Sciatic nerve (tissue), 2 donors: ENCODE measurements around the gene SORBS2. TPM values are rescaled to one million over a fixed set of nuclear protein-coding genes. Genes with fewer than 3 reads are reported as not detected.

Experiments
- ATAC-seq: fragments of 200-7000 bp; cut with Tn5 transposase; one replicate; pipeline ENCODE4 v1.9.1; 2020; ENCODE audit warnings: mild to moderate bottlenecking, moderate library complexity
- DNase-seq: peaks from one replicate; pipeline ENCODE4 v3.0.0-alpha.2; 2020; ENCODE audit warnings: low spot score
- intact Hi-C: fragments of 100-400 bp; cut with DNase I; formaldehyde crosslinking; loops from one replicate; pipeline ENCODE4 v1.14.2; 2022
- total RNA-seq: library from RNA; stranded (reverse); fragmentation: NEBNext Ultra II Directional; extraction: Animal tissue kit (Norgen Biotek cat#: 25700); gene quantifications from one replicate; pipeline ENCODE4 v1.2.1, GENCODE V29; 2021
- donor health status: DM: no; HTN: no; CAD: no.
- donor health status: DM: no; HTN: no; CAD: no.

Gene SORBS2
- total RNA-seq, 1 donor from 2014 or later: 101 TPM

DNA sequence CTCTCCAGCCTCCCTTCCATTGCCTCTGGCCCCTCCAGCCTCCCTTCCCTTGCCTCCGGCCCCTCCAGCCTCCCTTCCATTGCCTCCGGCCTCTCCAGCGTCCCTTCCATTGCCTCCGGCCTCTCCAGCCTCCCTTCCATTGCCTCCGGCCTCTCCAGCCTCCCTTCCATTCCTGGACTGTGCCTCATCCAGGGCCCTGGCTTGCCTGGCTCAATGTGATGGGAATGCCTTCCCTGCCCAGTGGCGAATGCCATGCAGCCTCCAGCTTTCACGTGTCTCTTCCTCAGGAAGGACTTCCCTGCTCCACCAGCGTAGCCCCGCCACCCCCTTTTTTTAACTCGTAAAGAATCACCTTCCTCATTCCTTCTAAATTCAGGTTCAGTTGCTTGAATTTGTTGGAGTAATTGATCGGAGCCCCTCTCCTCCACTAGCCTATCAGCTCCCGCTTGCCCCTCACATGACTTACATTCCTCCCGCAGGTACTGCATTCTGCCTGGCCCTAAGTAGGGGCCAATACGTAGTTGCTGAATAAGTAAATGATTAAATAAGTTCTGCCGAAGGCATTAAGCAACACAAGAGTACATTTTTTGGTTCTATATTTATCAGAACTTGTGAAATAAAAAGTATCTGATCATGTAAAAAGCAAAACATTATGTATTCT lies 30.3 kb downstream of the SORBS2 start:
- intact Hi-C loops: no loop called here
- ATAC-seq (no peak), DNase-seq (no peak)

DNA sequence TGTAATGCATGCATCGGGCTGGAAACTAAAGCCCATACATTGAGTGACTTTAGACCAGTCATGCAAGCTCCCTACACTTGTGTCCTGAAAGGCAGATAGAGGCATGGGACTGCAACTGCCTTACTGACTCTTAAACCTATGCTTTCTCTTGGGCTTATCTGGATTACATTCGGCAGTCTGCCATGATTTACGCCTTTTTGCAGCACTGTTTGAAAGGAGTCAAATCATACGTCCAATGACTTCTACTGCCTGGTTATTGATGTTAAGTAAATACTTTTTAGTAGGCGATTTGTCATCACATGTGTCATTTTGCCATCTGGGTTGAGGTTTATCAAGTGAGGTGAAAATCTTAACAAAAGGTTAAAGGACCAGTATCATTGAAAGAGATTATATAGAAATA lies 31.5 kb downstream of the SORBS2 start:
- ATAC-seq (no peak), DNase-seq (no peak)
- intact Hi-C loops: no loop called here

DNA sequence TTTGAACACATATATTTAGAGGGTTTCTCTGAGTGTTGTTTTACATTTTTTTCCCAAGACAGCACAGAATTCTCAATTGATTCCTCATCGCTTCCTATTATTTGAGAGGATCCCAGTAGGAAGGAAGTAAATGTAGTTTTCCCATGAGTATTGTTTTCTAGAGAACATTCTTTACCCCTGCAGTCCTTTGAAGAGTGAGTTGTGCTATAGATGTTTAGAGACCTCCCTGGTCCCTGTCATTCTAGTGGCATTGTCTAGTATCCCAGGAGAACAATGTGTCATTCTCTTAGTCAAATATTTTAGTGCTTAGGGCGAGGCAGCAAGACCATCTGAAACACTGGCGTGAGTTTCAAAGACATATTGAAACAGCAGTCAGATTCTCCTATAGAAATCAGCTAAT lies 32.5 kb downstream of the SORBS2 start:
- no peak for DNase-seq
- no peak for ATAC-seq
- intact Hi-C loops: no loop called here

DNA sequence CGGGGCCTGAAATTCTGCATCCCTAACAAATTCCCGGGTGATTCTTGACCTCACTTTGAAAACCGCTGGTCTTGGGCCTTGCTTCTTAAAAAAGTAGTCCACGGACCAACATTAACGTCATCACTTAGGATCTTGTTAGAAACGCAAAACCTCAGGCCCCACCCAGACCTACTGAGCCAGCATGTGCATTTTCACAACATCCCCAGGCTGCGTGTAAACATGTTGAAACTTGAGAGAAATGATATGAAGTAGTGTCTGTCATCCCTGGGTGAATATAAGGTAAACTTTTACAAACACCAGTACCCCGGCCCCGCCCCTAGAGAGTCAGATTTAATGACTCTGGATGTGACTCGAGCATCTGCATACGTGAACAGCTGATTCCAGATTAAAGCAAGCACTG lies 33.7 kb downstream of the SORBS2 start:
- DNase-seq: no peak
- intact Hi-C loops: no loop called here
- ATAC-seq: peak; percentile 65

DNA sequence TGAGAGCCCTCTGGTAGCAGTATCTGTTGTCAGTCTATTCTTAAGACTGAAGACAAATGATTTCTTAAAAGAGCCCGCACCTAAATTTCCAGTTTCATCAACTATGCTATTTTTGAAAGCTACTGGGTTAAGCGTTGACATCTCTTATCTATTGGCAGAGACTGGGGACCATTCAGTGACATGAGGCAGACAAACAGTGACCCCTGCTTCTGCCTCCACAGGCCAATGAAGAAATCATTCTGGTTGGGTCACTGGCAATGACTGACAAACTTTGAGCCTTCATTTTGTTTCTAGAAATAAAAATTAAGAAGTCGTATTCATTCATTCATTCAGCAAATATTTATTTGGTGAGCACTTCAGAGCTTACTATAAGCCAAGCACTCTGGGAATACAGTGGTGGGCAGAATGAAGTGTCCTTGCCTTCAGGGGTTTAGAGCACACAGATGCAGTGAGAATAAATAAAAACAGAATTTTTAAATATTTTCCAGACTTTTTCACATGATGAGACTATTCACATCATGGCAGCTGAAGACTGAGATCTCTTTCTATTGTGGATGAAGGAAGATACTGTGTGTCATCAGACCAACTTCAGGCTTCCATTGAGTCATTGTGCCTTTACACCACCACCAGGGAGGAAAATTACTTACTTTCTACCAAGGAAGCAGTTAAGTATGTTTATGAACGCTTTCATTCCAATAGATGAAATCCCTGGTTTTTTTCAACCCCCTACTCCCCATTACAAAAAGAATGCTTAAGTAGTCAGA lies 36.0 kb downstream of the SORBS2 start:
- ATAC-seq (no peak), DNase-seq (no peak)
- intact Hi-C loops: no loop called here

DNA sequence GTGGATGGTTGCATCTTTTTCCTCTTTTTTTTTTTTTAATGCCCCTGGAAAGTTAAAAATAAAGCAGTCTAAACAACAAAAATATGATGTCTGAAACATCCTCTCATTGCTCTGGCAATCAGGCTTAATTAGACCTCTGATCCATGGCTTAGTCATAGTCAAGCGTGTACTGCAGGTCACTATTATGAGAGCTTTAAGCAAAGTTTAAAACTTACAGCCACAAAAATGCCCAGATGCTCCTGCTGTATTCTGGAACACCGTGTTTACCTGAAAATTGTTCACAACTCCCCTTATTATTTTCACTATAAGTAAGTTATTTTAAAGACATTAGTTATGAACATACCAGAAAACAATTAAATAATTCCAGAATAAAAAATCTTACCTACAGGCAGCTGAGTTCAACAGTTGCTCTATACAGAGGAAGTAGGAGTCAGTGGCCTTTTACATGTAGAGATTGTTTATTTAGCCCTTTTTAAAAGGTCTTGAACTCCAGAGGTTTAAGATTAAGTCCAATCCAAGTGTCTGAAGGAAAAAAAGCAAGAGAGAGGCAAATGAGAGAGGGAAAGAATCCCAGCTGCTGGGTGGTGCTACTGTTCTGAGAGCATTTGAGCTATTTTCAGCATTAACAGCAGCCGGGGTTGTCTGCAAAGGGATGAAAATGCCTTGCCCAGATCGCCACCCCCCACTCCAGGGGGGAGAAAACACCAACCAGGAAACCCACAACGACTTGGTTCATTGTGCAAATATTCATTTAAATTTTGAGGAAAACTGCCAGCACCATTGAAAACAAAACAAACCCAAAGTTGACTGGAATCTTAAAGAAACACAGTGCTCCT lies 36.9 kb downstream of the SORBS2 start:
- ATAC-seq: peak; percentile 70

DNA sequence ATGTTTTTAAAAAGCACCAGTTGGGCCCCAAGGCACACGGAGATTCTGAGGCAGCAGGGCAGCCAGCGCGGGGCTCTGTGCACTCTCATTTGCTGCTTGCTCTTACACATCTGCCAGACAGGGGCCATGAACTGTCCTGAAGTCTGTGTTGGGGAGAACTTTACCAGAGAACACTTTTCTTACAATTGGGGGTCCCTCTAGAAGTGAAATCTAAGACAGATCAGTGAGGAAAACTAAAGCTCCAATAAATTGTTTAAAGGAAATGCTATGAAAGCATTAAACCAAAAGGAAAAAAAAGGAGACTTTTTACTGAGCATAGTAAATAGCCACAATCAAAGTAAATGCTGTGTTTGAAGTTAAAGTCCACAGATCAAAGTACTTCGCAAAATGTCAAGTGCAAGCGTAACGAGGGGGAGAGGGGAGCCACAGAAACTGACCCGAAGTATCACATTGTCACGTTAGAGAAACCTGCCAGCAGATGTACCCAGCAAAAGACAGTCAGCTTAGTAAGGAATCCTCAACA lies 37.8 kb downstream of the SORBS2 start:
- ATAC-seq (no peak), DNase-seq (no peak)
- intact Hi-C loops: no loop called here

More for the DNA sequence above, 36.9 kb downstream of the SORBS2 start:
- no peak for DNase-seq
- intact Hi-C loops: no loop called here

DNA sequence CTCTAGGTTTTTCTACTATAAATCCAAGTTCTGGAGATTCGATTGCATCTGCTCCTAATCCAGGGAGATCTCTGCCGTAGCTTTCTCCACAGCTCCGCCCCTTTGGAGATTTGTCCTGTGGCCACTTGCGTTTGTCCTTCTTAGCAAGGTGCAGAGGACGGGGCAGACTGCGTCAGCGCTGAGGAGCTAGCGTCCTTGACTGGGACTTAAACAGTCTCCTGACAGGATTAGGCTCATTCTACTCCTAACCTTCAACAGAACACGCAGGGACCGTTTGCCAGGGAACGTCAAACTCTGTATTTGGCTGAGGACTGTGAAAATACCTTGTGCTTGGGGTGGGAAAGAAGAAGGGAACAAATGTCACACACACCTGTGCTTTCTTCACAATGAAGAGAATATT lies 38.6 kb downstream of the SORBS2 start:
- intact Hi-C loops: no loop called here
- ATAC-seq (peak; percentile 24), DNase-seq (no peak)

DNA sequence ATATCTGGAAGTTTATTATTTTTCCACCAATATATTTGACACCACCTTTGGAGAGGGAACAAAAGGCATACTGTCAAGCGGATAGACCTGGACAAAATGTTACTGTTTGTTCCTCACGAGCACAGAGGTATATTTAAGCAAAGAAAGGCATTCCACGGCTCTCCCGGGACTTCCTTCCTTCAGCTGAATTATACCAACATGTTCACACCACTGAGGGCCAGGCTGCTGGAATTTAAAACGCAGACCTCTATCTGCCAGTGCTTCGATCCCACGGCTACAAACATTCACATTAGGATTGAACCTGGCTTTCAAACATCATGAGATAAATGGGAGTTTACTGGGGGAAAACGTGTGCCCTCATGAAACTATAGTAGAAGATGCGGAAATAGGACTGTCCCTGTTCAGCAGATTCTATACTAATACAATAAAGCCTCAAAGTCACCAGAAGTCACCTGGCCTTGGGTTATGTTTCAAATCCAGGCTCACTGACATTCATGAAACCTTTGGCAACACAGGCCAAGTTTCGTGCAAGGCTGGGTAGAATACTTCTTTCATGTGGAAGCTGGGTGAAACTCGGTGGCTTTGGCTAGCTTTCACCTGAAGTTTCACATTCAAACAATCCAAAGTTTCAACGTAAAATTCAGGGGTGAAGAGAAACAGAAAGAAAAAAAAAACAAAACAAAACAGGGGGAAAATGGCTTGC lies 39.5 kb downstream of the SORBS2 start:
- ATAC-seq (no peak), DNase-seq (no peak)
- intact Hi-C loops: no loop called here

DNA sequence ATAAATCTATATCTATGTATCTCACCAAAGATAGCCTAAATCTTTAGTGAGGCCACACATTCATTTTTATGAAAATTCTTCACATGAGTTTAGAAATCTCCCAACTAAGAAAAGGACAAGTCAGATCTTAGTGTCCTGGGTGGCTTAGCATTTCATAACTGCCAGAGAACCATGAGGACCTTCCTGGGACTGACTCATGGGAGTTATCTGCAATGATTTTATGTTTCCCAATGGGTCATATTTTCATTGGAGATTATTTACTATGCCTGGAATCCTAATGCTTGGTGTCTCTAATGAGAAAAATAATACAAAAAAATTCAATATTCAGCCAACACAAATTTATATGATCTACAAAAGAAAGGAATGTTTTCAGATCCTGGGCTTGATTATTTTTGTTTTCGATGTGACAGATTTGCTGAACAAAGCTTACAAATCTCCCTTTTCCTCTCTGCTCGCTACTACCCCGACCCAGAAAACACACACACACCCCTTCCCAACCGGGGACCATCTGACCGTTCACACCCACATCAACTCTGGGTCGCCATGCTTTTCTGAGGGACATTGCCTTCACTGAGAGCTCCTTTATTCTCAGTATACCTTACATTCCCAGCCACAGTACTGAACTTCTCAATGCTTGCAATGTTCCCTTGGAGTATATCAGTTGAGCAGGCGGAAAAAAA lies 40.1 kb downstream of the SORBS2 start:
- no peak for ATAC-seq
- intact Hi-C loops: no loop called here

DNA sequence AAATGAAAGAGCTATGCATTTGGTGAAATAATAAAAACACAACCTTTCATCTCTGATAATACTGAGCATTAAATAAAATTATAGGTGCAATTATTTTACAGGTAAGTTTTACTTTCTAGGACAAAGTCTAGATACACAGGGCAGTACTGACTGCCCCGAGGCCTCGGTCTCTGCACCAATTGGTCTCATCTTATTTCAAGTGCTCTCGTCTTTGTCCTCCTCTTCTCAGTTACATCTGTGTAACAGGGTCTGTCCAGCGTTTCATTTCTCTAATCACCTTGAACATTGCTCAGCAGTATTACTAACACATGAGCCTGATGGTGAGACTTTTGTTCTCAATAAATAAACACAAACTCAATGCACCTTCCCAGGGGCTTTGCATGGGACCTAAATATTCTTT lies 44.5 kb downstream of the SORBS2 start:
- no peak for ATAC-seq
- DNase-seq: no peak
- intact Hi-C loops: no loop called here

More for the DNA sequence above, 40.1 kb downstream of the SORBS2 start:
- no peak for DNase-seq

DNA sequence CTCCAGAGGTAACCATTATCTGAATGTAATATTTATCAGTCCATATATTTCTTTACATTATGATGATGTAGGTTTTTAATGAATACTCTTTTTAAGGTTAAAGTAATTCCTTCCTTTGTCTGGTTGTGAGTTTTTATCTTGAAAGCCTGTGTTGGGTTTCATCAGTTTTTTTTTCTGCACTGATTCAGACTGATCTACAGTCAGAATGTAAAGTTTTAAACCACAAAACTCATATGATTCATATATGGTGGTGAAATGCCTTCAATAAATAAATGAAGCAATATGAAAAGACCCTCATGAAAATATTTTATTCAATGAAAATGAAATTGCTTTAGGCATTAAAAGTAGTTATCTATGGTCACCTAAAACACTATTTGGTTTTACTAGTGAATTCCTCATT lies 47.1 kb downstream of the SORBS2 start:
- DNase-seq (no peak), ATAC-seq (no peak)
- intact Hi-C loops: no loop called here

DNA sequence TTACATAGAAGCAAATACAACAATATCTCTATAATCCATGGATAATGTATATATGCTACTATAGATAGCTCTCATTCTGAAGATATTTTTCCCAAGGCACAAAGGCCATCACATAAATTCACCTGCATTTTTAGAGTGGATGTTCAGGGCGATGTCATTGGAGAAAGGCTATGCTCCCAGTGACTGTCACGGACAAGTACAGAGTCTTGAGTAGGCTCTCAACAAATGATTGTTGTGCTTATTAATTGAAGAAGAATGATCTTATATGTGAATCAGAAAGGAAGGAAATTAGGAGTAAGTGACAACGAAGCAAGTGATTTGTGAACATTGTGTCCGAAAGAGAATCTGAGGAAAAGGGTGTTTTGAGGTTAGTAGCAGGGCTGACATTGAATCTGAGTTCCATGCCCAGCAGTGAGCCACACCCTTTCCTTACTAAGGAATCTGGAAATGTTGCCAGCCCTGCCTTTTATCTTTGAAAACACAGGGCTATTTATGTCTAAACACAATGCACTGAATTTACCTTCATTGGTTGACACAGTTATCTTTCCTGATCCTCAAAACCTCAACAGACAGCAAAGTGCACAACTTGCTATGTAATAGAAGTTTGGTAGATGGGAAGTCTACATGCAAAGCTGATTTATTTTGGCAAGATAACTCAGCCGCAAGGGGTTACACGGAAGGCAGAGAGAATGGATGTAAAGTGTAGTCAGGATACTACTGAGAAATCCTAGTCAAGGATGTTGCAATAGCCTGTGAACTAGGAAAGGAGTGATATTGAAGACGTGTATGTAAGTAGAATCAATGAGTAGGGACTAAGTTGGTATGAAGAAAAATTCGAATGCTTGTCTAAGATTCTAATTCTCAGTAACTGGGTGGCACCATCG lies 50.4 kb downstream of the SORBS2 start:
- DNase-seq (no peak), ATAC-seq (peak; percentile 57)
- intact Hi-C loops: no loop called here

DNA sequence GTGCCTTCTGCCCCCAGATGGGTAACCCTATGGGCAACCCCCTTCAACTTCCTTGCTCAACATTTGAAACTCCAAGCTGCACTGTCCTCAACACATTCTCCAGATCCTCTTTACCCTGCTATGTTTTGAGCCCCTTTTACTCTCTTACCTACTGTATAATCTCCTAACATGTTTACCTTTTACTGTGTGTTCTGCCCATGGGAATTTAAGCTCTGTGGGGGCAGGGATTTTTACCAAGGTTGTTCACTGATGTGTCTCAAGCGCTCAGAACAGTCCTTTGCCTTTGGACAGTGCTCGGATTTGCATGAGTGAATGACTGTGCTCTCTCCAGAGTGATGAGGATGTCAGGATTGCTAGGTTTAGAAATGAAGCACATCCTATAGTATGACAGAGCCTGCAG lies 53.2 kb downstream of the SORBS2 start:
- DNase-seq (no peak), ATAC-seq (no peak)
- intact Hi-C loops: no loop called here

DNA sequence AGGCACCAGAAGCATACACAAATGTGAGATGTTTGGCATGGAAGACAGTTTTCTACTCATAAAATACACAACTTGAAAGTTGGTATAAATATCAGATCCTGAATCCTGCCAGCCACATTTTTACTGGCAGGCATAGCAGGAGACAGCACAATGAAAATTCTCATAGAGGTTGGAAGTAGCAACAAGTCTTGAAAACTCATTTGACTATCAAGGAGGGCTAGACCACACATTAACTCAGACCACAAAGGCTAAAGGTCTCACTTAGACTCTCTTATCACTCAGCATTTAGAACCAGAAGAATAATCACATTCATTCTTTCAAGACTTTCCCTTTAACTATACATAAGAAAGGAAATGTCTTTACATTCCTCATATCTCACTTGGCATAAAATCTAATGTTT lies 56.5 kb downstream of the SORBS2 start:
- DNase-seq (no peak), ATAC-seq (no peak)
- intact Hi-C loops: no loop called here

DNA sequence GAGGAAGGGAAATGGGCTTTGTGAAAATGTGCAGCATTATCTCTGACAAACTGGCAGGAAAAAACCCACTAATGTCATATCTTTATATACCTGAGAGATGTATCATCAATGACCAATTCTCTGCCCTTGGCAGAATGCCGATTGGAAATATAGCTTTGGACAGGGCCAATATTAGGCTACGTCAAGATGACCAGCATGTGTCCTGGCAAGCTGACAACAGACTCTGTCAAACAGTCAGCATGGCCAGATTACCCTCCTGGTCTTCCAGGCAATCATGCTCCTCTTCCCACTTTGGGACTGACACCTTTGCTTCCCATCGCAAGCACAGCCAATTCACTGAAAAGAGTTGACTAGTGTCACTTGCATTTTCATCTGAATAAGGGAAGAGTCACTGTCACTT lies 57.0 kb downstream of the SORBS2 start:
- ATAC-seq: no peak
- intact Hi-C loops: no loop called here

DNA sequence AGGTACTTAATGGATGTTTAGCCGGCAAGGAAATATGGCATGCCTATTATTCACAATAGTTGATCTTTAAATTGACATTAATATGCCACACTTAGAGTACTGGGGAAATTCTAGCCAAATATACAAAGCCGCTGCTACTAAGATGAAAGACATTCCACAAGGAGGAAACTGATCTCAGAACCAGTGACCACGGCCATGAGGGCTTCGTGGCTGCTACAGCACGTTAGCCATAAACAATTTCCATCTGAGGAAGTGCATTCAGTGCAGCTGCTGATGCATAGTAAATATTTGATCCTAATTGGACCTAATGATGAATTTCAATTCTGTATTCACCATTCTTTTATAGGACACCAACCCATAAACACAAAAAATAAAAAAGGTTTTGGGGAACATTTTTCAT lies 59.1 kb downstream of the SORBS2 start:
- intact Hi-C loops: no loop called here
- DNase-seq (no peak), ATAC-seq (no peak)

More for the DNA sequence above, 57.0 kb downstream of the SORBS2 start:
- DNase-seq: no peak

DNA sequence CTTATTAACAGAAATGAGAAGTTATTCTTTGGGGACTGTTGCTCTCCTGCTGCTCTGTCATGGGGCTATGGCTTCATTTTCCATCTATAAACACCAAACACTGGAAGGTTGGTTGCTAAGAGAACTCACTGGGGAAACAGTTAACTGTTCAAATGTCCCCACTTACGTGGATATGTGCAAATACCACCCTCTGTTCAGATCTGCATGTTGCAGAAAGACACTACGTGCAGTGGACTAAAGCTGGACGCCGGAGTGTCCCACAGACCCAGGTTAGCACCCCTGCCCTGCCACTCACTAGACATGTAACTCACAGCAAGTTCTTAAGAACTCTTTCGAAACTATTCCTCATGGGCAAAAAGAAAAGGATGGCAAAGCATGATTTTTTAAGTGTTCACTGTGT lies 62.1 kb downstream of the SORBS2 start:
- intact Hi-C loops: no loop called here
- ATAC-seq (no peak), DNase-seq (no peak)
